Breast epithelium (tissue), 4 donors: ENCODE data around the gene ANO7. TPM values are rescaled to one million over a fixed set of nuclear protein-coding genes. Genes with fewer than 3 reads are reported as not detected.

Experiments
- DNase-seq, 2 donors: peaks; one replicate each; pipeline ENCODE4 v3.0.0-alpha.2; 2019; ENCODE audit warnings: low spot score in 2 of 2
- H3K27ac ChIP-seq, 2 donors: fragments of 200-600 bp; sonication (generic) in 1 of 2; one replicate each; pipeline ENCODE4 v1.5.1; 2016 to 2019; ENCODE audit warnings: mild to moderate bottlenecking in 1 of 2
- H3K27me3 ChIP-seq, 2 donors: fragments of 200-600 bp; sonication (generic) in 1 of 2; one replicate each; pipeline versions ENCODE4 v1.5.1 to v1.6.0; 2017 to 2019; ENCODE audit warnings: control low read depth in 1 of 2, mild to moderate bottlenecking in 1 of 2
- H3K36me3 ChIP-seq: fragments of 200-600 bp; one replicate; pipeline ENCODE4 v1.5.1; 2019
- H3K4me1 ChIP-seq, 2 donors: fragments of 200-600 bp; sonication (generic); one replicate each; pipeline ENCODE4 v1.5.1; 2016 to 2019; ENCODE audit warnings: control low read depth in 1 of 2
- H3K4me3 ChIP-seq, 3 donors: fragments of 200-600 bp; sonication (generic); 1 replicate in 2 of 3; 2 replicates in 1 of 3; pipeline ENCODE4 v1.5.1; 2016 to 2019; ENCODE audit warnings: mild to moderate bottlenecking in 3 of 3, moderate library complexity in 2 of 3
- H3K9me3 ChIP-seq, 2 donors: fragments of 200-600 bp; sonication (generic) in 1 of 2; one replicate each; pipeline ENCODE4 v1.5.1; 2016 to 2019; ENCODE audit warnings: control low read depth in 1 of 2
- POLR2A ChIP-seq: fragments of 450-650 bp; IDR thresholded peaks from one replicate; pipeline ENCODE4 v1.6.1; 2016; ENCODE audit warnings: antibody characterized with exemption, mild to moderate bottlenecking, moderate library complexity
- POLR2AphosphoS5 ChIP-seq, 3 donors: sonication (generic); formaldehyde crosslinking; IDR thresholded peaks; one replicate each; pipeline ENCODE4 v1.6.1; 2017; ENCODE audit warnings: antibody characterized with exemption in 3 of 3
- intact Hi-C: fragments of 100-400 bp; cut with DNase I; formaldehyde crosslinking; loops from one replicate; pipeline ENCODE4 v1.15.1; 2023; ENCODE audit warnings: low total_unique reads
- total RNA-seq, 3 donors: library from RNA; depleted of rRNA; stranded (reverse); fragments of >200 nt; gene quantifications; one replicate each; pipeline ENCODE4 v1.1.0, GENCODE V29; 2016
- TF ChIP-seq, protein P1 (sequence below), 3 donors: fragments of 450-650 bp; IDR thresholded peaks; one replicate each; pipeline ENCODE4 v1.5.1; 2016 to 2017; ENCODE audit warnings: antibody characterized with exemption in 3 of 3, mild to moderate bottlenecking in 3 of 3, moderate library complexity in 3 of 3

ANO7 gene
- total RNA-seq, 3 donors from 2014 or later, result 0.98 to 1.6 TPM; not detected in 1

DNA sequence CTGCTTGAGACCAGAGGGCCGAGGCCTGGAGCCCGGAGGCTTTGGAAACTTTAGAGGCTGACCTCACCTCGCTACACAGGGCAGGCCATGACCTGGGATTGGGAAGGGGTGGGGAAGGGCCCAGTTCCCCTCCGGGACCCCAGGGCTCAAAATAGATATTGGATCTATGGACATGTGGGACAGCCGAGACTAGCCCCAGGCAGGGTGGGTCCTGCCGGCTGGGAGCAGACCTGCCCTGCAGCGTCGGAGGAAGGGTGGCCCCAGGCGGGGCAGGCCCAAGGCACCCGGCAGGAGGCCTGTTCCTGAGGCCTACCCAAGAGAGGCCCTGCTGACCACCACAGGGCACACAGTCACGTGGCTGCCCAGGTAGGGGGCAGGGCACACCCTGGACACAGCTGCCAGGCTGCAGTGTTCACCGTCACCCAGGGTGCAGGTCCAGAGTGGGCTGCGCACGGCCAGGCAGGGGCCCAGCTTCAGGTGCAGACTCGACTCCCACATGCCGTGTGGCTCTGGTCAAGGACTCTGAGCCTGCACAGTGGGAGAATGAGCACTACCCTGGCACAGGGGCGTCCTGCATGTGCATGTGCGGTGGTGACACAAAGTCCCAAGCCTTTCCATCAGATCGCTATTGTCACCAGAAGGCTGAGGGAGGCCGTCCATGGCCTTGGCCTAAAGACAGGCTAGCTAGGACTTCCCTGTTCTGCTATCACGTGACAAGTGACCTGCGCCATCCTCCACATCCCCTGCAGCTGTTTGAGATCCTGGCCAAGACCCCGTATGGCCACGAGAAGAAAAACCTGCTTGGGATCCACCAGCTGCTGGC, 13.2 kb downstream of the ANO7 start:
- intact Hi-C loops, result no loop called here
- no peak for DNase-seq

DNA sequence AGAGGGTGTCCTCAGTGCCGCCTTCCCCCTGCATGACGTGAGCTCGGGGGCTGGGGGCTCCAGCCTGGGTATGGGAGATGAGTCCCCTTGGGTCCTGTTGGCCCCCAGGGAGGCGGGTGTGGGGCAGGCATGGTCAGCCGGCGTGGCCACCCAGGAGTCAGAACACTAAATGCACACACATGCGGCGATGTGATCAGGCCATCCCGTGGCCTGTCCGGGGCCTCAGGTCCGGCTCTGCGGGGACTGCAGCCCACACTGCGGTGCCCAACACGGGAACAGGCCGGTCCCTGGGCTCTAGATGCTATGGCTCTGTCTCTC, 13.8 kb downstream of the ANO7 start:
- TF ChIP-seq, protein P1, sequence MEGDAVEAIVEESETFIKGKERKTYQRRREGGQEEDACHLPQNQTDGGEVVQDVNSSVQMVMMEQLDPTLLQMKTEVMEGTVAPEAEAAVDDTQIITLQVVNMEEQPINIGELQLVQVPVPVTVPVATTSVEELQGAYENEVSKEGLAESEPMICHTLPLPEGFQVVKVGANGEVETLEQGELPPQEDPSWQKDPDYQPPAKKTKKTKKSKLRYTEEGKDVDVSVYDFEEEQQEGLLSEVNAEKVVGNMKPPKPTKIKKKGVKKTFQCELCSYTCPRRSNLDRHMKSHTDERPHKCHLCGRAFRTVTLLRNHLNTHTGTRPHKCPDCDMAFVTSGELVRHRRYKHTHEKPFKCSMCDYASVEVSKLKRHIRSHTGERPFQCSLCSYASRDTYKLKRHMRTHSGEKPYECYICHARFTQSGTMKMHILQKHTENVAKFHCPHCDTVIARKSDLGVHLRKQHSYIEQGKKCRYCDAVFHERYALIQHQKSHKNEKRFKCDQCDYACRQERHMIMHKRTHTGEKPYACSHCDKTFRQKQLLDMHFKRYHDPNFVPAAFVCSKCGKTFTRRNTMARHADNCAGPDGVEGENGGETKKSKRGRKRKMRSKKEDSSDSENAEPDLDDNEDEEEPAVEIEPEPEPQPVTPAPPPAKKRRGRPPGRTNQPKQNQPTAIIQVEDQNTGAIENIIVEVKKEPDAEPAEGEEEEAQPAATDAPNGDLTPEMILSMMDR (IDR thresholded peaks at IDR 0.05), result no peak
- TF ChIP-seq POLR2A (no peak), POLR2AphosphoS5 (IDR thresholded peaks at IDR 0.05) (no peak)
- H3K9me3 ChIP-seq, result no peaks in the 10 kb centered on the region
- no peaks in the 10 kb centered on the region for H3K4me1 ChIP-seq
- no peak for DNase-seq
- no peak overlapping the region for H3K4me3 ChIP-seq
- H3K27me3 ChIP-seq, result no peaks in the 10 kb centered on the region
- no peak overlapping the region for H3K27ac ChIP-seq
- no peaks in the 10 kb centered on the region for H3K36me3 ChIP-seq
- intact Hi-C loops, result no loop called here

More for the DNA sequence above, 13.2 kb downstream of the ANO7 start:
- H3K4me1 ChIP-seq, result no peaks in the 10 kb centered on the region
- H3K9me3 ChIP-seq, result no peaks in the 10 kb centered on the region
- no peak overlapping the region for H3K27ac ChIP-seq
- TF ChIP-seq POLR2A, result no peak
- TF ChIP-seq, protein P1 (IDR thresholded peaks at IDR 0.05), result no peak
- TF ChIP-seq POLR2AphosphoS5 (IDR thresholded peaks at IDR 0.05), result no peak
- H3K27me3 ChIP-seq, result no peaks in the 10 kb centered on the region
- H3K36me3 ChIP-seq, result no peaks in the 10 kb centered on the region
- no peak overlapping the region for H3K4me3 ChIP-seq

DNA sequence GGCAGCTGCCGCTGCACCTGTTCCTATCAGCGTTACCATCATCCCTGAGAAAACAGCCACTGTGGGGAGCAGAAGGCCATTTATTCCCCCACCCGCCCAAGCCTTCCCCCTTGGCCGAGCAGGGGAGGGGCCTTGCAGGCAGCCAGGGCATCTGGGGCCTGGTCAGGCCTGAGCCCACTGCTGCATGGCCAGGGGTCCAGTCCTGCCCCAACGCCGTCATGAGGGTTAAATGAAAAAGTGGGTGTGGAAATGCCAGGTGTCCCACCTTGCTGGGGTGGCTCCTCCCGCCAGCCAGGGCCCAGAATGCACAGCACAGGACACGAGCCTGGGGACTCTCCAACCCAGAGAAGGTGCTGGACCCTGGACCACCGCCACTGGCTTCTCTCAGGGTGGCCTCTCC, 14.2 kb downstream of the ANO7 start:
- H3K4me3 ChIP-seq, result no peak overlapping the region
- DNase-seq, result no peak
- TF ChIP-seq POLR2A (no peak), POLR2AphosphoS5 (IDR thresholded peaks at IDR 0.05) (no peak)
- TF ChIP-seq, protein P1 (IDR thresholded peaks at IDR 0.05), result no peak
- no peaks in the 10 kb centered on the region for H3K4me1 ChIP-seq
- H3K36me3 ChIP-seq, result no peaks in the 10 kb centered on the region
- H3K9me3 ChIP-seq, result no peaks in the 10 kb centered on the region
- H3K27ac ChIP-seq, result no peak overlapping the region
- intact Hi-C loops, result no loop called here
- no peaks in the 10 kb centered on the region for H3K27me3 ChIP-seq

DNA sequence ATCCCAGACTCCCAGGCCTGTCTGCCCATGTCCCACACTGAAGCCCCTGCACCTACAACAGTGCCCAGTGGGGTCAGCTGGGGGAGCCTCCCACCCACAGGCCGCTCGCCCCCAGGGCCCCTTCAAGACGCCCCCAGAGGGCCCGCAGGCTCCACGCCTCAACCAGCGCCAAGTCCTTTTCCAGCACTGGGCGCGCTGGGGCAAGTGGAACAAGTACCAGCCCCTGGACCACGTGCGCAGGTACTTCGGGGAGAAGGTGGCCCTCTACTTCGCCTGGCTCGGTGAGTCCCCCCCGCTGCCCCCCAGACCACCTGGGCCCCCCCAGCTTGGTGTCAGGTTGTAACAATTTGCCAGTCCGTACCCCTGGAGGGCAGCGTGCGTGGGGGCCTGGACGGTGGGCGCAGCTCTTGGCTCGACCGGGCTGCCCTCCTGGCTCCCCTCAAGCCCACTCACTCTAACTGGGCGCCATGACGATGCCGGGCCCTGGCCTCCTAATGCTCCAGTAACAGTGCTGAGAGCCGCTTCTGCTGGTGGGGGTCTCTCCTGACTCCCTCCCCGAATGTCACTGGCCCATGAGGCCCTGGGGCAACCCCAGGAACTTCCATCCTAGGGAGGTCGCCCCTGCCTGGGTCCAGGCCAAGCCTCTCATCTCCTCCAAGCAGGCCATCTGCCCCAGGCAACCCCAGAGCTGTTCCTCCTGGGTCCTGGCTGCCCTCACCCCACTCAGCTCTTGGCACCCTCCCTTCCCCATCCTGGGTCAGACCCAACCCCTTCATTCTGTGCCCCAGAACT, 14.9 kb downstream of the ANO7 start:
- no peak overlapping the region for H3K27ac ChIP-seq
- no peak overlapping the region for H3K4me3 ChIP-seq
- no peaks in the 10 kb centered on the region for H3K4me1 ChIP-seq
- no peak for DNase-seq
- H3K27me3 ChIP-seq, result no peaks in the 10 kb centered on the region
- no peaks in the 10 kb centered on the region for H3K9me3 ChIP-seq
- TF ChIP-seq, protein P1 (IDR thresholded peaks at IDR 0.05), result no peak
- TF ChIP-seq POLR2AphosphoS5 (IDR thresholded peaks at IDR 0.05), result no peak
- TF ChIP-seq POLR2A, result no peak
- H3K36me3 ChIP-seq, result no peaks in the 10 kb centered on the region
- intact Hi-C loops, result no loop called here

DNA sequence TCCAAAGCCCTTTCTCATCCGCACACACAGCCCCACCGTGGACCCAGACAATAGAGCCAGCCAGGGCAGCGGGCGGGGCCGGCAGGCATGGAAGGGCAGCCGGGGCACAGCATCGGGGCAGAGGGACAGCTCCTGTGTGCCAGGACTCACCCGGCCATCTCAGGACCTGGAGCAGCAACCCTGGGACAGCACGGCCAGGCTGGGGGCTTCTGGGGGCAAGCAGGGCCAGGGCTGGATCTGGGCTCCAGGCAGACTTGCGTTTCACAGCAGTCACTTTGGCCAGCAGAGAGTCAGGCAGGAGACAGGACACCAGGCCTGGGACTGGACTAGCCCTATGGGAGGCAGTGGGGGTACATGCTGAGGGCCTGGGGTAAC, 15.5 kb downstream of the ANO7 start:
- intact Hi-C loops, result no loop called here
- no peaks in the 10 kb centered on the region for H3K4me1 ChIP-seq
- no peak overlapping the region for H3K4me3 ChIP-seq
- TF ChIP-seq POLR2AphosphoS5 (IDR thresholded peaks at IDR 0.05), result no peak
- TF ChIP-seq POLR2A, result no peak
- TF ChIP-seq, protein P1 (IDR thresholded peaks at IDR 0.05), result no peak
- no peaks in the 10 kb centered on the region for H3K9me3 ChIP-seq
- no peak overlapping the region for H3K27ac ChIP-seq
- H3K36me3 ChIP-seq, result no peaks in the 10 kb centered on the region
- DNase-seq, result no peak
- no peaks in the 10 kb centered on the region for H3K27me3 ChIP-seq
